ENCODE results near the gene CLCN6.

Gene CLCN6

DNA sequence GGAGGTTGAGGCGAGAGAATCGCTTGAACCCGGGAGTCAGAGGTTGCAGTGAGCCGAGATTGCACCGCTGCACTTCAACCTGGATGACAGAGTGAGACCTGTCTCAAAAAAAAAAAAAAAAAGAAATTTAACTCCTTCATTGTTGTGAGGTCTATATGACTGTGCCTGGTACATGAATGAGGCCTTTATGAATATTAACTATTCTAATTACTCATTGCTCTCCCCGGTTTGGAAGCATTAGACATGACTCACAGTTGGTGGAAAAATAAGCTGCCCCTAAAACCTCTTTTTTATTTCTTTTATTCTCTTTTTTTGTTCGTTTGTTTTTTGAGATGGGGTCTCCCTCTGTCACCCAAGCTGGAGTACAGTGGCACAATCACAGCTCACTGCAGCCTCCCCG, 49.4 kb downstream of the CLCN6 start:
- DNase-seq, result no peak

DNA sequence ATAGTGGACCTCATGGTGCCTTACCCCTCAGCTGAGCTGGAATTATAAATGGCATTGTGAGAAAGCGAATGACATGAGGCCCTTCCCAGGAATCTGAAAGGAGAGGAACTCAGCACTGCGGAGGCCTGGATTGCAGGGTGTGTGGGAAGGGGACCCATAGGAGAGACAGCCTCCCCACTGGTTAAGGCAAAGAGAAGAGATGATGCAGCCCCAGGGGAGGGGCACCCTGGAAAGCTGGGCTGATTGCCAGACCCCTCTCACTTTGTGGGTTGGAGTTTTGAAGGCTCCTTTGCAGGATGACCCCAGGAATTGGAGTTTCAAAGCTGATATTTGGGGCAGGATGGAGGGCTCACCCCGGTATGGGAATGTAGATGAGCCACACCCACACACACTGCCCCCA, 50.7 kb downstream of the CLCN6 start:
- no peak for DNase-seq

DNA sequence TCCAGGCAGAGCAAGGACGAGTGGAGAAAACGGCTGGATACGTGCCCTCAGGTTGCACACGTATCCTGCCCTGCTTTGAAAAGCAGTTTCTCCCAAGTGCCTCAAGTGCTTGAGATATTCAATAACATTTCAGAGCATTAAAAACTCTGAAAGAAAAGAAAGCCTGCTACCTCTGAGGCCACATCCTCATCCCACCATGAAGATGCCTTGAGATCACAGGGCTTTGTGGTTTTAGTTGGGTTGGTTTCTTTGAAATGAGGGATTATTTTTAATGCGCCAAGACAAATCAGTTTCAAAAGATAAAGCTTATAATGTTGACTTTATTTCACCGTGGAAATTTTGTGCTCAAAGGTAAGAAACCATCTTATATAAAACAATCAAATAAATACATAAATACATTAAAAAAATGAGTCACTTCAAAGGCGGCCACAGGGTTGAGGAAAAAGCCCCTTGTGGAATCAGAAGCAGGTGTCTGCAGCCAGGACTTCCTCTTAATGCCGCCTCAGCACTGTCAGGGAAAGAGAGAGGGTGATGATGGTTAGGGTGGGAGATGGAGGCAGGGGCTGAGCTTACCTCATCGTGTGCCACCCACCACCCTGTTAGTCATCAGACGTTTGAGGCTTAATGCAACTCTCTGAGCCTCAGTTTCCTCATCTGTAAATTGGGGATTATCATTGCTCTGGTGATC, 51.3 kb downstream of the CLCN6 start:
- no peak for DNase-seq

DNA sequence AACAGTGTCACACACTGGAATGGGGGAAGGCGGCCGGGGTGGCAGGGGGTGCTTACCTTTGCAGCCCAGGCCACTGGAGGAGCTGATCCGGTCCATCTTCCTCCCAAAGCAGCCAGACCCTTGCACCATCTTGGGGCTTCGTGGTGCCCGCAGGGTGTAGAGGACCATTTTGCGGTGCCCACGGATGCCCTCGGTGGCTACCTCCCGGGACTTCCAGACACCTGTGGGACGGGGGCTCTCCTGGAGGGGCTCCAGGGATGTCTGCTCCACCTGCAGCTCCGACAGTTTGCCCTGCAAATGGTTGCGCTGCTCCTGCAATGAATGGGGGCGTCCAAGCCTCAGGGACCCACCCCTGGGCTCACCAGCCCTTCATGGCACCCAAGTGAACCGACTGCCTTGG, 52.2 kb downstream of the CLCN6 start:
- DNase-seq, result no peak

DNA sequence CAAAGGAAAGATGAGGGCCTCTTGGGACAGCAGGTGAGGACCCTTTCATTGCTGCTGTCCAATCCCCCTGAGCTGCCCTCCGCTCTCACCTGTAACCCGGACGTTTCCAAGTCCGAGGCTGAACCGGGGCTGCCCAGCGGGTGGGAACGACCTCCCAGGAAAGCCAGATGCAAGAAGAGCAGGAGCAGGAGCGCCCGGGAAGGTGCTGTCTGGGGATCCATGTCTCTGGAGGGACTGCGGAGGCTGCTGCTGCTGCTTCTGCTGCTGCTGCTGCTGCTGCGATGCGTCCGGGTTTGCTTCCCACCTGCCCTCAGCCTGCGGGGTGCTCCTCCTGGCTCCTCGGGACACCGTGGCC, 52.6 kb downstream of the CLCN6 start, which contains the start of gene NPPB:
TSS of gene NPPB (minus strand) at position 333 of the 355 bp plus-strand sequence. CDS start at position 221, 112 bp downstream.
- no peak for DNase-seq

DNA sequence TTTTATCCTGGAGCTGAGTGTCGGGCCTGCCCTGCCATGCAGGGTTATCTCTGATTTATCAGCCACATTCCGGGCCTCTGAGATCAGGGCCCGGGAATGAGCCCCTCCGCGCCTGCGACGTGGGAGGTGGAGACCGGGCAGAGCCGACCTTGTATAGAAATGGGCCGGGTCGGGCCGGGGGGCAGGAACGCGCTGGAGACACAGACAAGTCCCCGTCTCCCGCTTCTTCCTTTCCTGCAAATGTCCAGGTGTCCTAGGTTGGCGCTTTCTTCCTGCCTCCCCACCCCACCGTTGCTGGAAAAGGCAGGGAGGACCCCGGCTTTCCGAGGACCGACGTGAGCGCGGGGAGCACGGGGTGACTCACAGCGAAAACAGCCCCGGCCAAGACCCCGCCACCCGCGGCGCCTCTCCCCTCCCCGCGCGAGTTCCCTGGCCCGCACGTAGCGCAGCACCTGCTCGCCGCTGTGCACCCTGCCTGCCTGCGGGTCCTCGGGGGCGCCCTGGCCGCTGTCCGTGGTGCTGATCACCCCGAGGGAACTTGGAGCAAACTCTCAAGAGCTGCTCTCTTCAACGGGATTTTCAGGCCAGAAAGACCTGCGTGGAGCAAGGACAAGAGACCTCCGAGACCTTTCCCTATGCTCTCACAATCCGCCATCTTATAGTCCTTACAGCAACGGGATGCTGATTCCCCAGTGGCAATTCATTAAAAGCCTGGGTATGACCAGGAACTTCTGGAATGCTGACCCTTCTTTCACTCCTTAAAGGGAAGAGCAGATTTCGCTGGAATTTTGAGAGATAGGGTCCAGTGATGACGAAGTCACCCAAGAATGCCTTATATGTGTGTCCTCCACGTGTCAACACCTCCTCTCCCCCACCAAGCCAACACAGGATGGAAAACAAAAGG, 53.2 kb downstream of the CLCN6 start:
- peak; percentile 74 for DNase-seq

DNA sequence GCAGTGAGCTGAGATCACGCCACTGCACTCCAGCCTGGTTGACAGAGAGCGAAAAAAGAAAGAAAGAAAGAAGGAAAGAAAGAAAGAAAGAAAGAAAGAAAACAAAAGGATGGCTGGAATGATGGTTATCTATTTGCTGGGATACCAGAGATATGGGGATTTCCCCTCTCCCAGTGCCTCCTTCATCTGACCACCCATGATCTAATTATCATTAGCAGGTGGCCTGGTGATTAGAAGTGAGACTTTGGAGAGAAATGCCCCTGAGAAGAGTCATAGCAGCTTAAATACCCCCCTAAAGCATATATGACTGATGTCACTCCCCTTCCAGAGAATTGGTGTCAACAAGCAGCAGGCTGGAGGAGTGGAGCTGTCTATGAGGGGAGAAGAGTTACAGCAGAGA, 54.1 kb downstream of the CLCN6 start:
- no peak for DNase-seq

DNA sequence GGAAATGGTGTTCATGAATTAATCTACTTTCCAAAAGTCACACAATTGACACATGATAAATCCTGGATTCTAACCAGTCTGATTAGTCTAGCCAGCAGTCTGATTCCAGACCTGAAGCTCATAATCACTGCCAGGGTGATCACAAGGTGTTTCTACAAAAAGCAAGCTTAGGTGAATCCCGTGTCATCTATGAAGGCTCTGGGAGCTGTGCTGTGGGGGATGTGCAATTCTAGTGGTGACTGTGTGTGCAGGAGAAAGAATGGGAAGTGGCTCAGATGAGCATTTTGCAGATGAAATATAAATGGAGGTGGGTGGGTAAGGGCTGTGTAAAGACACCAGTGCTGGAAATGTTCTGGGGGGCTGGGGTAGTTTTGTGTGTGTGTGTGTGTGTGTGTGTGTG, 54.6 kb downstream of the CLCN6 start:
- no peak for DNase-seq

DNA sequence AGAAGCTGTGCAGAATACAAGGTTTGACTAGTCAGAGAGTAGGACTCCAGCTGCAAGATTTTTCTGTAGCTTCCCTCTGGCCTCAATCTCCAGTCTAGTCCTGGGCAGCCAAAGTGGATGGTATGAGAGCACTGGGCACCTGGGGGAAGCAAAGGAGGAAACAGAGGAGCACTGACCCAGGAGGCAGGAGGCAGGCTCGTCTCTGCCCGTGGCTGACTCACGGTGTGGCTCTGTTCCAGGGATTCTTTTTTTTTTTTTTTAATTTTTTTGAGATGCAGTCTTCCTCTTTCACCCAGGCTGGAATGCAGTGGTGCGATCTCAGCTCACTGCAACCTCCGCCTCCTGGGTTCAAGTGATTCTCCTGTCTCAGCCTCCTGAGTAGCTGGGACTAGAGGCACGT, 56.9 kb downstream of the CLCN6 start:
- peak; percentile 54 for DNase-seq

DNA sequence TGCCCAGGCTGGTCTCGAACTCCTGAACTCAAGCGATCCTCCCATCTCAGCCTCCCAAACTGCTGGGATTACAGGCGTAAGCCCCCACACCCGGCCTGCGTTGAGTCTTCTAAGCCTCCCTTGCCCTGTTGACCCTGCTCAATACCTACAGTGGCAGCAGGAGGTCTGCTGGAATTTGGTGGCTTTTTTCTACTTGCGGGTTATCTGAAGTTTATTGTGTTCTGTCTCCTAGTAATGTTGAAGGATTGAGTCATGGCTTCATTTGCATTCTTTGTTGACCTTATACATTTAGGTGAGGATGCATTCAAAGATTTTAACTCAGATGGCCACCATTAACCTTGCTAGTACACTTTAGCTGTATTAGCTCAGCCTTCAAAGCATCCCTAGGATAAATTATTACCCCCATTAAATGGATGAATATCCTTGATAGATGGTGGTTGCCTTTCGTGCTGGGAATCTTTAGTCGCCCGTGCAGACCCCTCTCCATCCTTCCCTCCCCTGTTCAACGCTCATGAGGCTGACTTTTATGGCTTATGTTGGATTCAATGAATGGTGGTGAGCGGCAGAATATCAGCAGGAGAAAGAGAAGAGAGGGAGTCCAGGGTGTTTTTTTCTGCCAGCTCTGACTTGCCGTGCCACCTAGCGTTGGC, 62.5 kb downstream of the CLCN6 start:
- DNase-seq, result no peak

DNA sequence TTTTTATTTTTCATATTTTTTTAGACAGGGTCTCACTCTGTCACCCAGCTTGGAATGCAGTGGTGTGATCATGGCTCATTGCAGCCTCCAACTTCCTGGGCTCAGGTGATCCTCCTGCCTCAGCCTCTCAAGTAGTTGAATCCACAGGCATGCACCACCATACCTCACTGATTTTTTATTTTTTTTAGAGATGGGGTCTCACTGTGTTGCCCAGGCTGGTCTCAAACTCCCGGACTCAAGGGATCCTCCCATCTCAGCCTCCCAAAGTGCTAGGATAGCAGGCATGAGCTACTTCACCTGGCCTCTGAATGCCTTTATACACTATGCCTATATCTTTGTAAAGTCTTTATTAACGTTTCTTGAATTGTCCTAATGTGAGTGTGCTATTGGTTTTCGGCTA, 63.1 kb downstream of the CLCN6 start:
- DNase-seq, result no peak

DNA sequence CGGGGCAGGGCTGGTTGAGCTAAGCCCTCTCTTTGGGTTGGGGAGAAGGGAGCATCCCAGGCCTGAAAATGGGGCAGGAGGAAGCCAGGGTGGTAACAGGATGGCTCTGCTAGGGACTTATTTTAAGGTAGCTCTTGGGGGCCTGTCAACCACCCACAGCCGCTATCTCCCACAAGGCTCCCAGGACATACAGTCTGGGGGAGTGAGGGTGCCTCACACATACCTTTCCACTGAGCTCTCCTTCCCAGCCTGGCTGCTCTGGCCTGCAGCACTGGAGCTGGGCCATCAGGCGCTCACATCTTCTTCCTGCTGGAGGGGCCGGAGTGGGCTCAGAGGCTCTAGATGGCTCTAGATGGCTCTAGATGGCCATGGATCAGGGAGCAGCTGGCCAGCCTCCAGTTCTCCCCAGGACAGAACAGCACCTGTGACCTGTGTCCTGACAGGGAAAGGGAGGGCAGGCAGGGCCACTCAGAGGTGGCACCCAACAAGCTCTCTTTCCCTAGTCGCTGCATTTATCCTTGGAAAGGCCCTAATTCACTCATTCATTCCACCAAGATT, 63.7 kb downstream of the CLCN6 start:
- DNase-seq, result no peak

DNA sequence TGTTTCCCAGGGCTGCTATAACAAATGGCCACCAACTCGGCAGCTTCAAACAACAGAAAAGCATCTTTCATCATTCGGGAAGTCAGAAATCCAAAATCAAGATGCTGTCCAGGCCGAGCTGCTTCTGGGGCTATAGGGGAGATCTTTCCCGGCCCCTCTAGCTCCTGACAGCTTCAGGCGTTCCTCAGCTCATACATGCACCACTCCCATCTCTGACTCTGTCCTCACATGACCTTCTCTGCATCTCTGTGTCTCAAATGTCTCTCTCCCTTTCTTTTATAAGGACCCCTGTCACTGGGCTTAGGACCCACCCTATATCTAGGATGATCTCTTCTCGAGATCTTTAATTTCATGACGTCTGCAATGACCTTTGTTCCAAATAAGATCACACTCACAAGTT, 66.6 kb downstream of the CLCN6 start:
- DNase-seq, result no peak

DNA sequence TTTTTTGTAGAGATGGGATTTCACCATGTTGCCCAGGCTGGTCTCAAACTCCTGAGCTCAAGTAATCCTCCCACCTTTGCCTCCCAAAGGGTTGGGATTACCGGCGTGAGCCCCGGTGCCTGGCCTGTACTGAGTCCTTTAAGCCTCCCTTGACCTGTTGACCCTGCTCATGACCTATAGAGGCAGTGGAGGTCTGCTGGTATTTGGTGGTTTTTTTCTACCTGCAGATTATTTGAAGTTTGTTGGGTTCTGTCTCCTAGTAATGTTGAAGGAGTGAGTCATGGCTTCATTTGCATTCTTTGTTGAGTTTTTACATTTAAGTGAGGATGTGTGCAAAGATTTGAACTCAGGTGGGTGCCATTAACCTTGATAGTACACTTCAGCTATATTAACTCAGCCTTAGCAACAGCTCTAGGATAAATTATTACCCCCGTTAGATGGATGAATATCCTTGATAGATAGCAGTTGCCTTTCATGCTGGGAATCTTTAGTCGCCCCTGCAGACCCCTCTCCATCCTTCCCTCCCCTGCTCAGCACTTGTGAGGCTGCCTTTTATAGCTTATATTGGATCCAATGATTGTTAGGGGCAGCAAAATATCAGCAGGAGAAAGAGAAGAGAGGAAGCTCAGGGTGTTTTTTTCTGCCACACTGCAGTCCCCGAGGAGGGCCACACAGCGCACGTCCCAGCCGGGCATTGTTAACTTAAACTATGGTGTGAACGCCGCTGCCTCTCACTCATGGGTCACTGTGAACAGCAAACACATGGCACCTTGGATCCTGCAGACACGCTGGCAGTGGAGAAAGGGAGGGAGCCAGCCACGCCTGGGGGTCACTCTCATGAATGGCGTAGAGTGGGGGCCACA, 67.6 kb downstream of the CLCN6 start:
- DNase-seq, result no peak

DNA sequence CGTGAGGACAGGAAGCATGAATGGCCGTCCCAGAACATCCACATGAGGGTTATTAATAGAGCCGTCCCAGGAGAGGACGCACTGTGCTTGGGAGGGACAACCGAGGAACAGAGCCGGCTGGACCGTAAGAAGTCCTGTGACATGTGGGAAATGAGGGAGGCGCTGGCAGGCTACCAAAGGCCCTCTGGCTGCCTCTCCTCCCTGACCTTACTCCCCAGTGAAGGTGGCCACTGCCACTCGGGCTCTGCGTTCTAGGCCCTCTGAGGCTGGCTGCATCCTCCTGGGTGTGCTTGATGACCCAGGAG, 68.2 kb downstream of the CLCN6 start:
- DNase-seq, result no peak

DNA sequence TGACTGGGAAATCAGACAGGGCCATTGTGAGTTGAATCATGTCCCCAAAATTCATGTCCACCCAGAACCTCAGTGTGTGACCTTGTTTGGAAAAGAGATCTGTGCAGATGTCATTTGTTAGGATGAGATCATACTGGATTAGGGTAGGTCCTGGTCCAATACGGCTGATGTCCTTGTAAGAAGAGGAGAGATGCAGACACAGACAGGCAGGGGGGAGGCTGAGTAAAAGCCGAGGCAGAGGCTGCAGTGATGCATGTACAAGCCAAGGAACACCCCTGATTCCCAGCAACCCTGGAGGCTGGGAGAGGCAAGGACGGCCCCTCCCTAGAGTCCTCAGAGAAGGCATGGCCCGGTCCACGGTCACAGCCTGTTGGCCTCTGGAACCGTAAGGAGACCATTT, 68.6 kb downstream of the CLCN6 start:
- no peak for DNase-seq

DNA sequence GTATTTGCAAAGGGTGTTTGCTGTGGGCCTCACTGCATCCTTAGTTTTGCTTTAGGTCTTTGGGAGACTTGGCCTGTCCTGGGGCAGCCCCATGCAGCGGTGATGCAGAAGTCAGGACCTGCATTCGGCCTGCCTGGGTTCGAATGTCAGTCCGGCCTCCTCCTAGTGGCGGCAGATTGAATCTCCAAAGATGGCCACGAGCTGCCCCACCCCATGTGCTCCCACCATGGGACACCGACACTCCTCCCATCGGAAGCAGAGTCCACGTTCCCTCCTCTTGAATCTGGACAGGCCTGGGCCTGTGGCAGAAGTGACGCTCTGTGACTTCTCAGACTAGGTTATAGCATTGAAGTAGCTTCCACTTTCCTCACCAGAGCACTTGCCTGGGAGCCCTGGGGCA, 69.1 kb downstream of the CLCN6 start:
- no peak for DNase-seq

DNA sequence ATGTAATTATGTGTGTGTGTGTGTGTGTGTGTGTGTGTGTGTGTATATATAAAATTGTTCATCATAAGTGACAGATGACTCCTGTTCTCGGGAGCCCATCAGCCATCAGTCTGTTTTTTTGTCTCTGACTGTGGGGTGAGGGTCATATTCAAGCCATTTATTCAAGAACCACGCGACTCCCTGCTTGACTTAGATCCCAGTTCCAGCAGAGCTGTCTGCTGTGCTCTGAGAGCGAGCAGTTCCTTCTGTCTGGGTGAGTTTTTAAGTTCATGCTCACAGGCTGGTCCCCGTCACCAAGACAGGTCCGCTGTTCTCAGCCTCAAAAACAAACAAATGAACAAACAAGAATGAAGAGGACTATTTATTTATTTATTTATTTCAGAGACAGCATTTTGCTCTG, 71.1 kb downstream of the CLCN6 start:
- DNase-seq, result no peak

DNA sequence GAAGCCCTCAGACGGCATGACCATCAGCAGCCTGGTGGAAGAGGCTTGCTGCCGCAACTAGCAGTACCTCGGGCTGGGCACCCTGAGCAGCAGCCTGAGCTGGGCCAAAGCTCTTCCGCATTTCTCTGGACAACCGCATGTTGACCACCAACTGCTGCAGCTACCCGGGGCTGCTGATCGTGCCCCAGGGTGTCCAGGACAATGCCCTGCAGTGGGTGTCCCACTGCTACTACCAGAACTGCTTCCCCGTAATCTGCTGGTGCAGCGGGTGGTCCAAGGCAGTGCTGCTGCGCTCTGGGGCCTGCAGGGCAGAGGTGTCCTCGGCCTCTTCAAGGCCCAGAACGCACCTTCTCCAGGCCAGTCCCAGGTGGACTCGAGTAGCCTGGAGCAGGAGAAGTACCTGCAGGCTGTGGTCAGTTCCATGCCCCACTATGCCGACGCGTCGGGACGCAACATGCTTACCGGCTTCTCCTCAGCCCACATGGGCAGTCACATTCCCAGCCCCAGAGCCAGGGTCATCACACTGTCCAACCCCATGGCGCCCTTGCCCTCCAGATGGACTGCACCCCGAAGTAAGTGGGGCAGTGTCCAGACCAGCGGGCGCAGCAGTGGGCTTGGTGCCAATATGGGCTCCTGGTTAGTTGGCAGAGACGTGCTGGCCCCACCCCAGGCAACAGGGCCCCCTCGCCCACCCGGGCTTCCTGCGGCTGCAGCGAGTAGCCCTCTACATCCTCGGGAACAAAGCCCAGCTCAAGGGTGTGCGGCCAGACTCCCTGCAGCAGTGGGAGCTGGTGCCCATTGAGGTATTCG, 72.3 kb downstream of the CLCN6 start:
- DNase-seq, result no peak

DNA sequence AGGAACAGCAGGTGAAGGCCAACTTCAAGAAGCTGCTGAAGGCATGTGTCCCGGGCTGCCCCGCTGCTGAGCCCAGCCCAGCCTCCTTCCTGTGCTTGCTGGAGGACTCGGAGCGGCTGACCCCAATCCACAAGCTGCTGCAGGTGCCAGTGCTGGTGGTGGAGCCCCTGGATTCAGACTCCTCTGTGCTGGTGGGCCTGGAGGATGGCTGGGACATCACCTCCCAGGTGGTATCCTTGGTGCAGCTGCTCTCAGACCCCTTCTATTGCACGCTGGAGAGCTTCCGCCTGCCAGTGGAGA, 72.8 kb downstream of the CLCN6 start:
- no peak for DNase-seq

DNA sequence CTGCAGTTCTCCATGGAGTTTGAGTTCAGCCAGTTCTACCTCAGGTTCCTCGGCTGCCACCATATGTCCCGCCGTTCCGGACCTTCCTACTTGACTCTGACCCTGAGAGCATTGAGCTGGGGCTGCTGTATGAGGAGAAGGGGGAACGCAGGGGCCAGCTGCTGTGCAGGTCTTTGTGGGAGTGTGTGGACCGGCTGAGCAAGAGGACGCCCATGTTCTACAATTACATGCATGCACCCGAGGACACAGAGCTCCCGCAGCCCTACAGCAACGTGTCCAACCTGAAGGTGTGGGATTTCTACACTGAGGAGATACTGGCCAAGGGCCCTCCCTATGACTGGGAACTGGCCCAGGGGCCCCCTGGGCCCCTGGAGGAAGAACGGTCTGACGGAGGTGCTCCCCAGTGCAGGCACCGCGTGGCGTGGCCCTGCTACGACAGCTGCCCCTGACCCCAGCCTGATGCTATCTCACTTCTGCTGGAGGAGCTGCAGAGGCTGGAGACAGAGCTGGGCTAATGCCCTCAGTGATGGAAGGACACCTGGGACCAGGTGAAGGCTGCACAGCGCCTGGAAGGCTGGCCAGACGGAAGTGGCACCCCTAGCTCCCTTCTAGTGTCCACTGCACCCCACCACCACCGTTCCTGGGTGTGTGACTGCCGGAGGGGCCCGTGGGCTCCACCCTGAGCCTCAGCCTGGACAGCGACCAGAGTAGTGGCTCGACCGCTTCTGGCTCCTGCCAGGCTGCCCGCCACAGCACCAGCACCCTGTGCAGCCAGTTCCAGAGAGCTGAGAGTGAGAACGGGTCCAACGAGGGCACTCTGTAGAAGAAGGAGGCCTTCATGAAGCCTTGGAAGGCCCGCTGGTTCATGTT, 73.6 kb downstream of the CLCN6 start:
- DNase-seq, result no peak
